NOMO-1 (cell line): ENCODE results near the gene CACNB4.

ENCODE experiments used
- DNase-seq, 2 experiments: peaks; one replicate each; lab custom pipeline; 2025; ENCODE audit not compliant: unreplicated experiment in 2 of 2; lab: John Stamatoyannopoulos, UW

CACNB4 gene

GRCh38 chr2:151837926-151838325 is 260.9 kb downstream of the CACNB4 start:
- DNase-seq, result no peak

GRCh38 chr2:151833984-151834383 is 264.9 kb downstream of the CACNB4 start:
- DNase-seq, result peak; percentile 42 to 85

DNA sequence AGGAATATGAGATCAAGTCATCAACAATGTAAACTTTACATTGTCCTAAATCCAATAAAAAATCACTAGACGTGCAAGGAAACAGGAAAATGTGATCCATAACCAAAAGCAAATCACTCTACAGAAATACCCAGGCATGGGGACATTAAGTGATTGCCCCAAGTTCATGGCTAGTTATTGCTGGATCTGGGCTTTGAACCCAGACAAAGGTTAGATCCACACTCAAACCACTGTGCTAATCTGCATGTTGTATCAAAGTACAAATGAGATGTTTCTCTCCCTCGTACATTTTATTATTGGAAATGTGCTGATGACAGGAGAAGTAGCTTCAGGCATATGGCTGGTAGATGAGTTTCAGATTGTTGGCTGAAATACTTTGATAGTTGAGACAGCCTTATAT is 267.9 kb downstream of the CACNB4 start:
- no peak for DNase-seq

DNA sequence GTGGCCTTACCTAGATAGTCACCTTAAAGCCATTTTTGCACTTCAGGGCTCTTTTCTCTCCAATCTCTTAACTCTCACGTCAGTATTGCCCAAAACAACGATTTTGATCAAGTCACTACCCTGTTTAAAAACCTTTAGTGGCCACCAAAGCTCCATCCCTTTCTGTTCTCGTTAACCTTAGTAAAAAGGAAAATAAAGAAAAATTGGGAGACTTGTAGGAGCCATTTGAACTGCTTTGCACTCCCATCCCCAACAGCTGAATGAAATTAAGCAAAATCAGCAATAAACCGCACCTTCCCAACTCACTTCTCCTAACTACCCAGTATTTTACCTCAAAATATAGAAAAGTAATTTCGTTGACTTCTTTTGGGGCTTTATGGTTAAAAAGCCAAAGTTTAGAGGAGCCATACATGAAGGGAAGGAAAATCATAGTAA is 269.9 kb downstream of the CACNB4 start:
- DNase-seq, result no peak

- DNase-seq, result peak; percentile 90 to 94
These were observed 270.5 kb downstream of the CACNB4 start, which contains the start of gene ARL5A for GRCh38 chr2:151828143-151828889. Gene ARL5A, minus strand, starts transcription at chr2:151828421. Its CDS starts 245 bp downstream, at chr2:151828176.

GRCh38 chr2:151827564-151828142 is 271.2 kb downstream of the CACNB4 start:
- peak in 1 of 2 experiments; percentile 18 for DNase-seq

DNA sequence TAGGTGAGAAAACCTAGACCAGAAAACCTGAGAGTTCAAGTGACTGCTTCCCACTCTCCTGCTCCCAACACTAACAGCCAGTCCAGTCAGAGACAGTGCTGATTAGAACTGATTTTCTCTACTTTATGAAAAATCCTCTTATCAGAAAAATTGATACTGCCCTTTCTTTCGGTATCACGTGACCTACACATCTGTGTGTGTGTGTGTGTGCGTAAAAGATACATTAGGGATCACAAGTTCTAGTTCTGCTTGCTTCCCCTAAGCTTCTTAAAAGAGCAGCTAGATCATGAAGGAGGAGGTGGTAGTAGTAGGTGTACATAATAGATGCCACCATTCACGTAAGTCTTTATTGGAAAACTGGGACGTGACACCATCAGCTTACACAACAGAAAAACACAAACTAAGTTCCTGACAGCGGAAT is 272.1 kb downstream of the CACNB4 start:
- peak in 1 of 2 experiments; percentile 40 for DNase-seq

DNA sequence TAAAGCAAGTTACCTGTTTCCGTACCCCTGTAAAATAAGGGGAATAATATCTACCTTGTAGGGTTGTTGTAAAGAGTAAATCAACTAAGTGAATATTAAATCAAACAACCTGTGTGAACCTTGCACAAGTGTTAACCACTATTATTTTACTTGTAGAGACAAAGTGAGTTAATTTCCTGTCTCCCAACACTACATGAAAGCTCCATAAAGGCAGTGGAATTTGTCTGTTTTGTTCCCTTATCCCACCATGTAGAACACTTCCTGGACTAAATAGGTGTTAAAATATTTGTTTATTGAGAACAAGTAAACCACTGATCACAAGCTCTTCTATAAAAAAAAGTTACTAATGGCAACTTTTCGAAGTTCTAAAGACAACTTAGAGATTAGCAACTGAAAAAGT is 274.0 kb downstream of the CACNB4 start:
- no peak for DNase-seq

GRCh38 chr2:151823651-151824050 is 275.2 kb downstream of the CACNB4 start:
- DNase-seq, result no peak

- DNase-seq, result no peak
These were observed 278.9 kb downstream of the CACNB4 start for GRCh38 chr2:151819920-151820319.

GRCh38 chr2:151817929-151818328 is 280.9 kb downstream of the CACNB4 start:
- no peak for DNase-seq

DNA sequence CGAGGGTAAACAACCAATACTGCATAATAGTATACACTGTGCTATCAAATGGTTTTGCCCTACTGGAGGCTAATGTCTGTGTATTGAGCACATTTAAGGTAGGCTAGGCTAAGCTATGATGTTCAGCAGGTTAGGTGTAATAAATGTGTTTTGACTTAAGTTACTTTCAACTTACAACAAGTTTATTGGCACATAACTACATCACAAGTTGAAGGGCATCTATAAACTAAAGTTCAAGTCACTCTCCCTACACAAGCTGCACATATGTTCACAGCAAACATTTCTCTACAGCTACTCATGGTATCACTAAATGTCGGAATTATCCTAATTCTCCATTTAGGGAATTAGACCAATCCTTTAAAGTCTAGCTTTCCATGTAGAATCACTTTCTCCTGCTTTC is 282.0 kb downstream of the CACNB4 start:
- no peak for DNase-seq

DNA sequence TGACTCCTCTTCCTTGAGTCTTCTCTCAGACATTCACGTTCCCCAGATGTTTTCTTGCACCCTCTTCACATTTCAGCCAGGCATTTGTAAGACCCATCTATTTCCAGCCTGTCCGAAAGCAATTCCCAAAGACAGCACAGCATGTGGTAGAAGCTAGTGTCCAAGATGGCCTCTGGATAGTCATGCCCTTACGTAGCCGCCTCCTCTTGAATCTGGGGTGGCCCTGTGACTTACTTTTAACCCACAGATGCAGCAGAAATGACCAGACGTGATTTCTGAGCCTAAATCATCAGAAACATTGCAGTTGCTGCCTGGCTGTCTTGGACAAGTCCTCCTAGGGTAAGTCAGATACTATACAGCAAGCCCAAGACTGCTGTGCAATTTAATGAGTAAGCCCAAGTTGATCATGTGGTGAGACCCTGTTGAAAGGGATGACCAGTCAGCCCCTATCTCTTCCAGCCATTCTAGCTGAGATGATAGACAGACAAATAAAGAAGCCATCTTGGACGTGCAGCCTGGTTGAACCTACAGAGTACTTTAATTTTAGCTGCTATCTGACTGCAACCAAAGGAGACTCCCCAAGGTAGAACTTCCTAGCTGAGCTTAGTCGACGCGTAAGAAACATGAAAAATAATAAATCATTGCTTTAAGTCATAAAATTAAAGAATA is 282.9 kb downstream of the CACNB4 start:
- DNase-seq, result no peak

DNA sequence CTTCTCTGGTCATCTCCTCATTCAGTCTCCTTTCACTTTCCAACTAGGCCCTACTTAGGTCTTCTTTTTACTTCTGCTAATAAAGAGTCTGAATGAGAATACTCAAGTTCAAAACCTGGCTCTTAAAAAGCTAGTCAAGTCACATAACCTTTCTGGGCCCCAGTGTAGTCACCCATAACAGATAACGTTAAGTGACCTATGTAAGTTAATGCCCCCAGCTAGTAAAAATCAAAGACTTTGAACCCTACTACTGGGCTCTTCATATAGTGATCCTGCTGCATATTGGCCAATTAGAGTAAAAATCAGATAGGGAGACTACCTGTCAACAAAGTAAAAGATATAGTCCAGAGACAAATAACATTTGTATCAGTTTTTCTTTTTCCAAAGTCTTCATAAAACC is 288.4 kb downstream of the CACNB4 start:
- DNase-seq, result no peak

GRCh38 chr2:151809073-151809383 is 289.8 kb downstream of the CACNB4 start:
- DNase-seq, result no peak

GRCh38 chr2:151808258-151809072 is 290.4 kb downstream of the CACNB4 start:
- DNase-seq, result no peak

- DNase-seq, result no peak
These were observed 292.9 kb downstream of the CACNB4 start for GRCh38 chr2:151805961-151806360.

- no peak for DNase-seq
These were observed 293.5 kb downstream of the CACNB4 start for GRCh38 chr2:151805343-151805742.

GRCh38 chr2:151803811-151804210 is 295.0 kb downstream of the CACNB4 start:
- DNase-seq, result no peak

DNA sequence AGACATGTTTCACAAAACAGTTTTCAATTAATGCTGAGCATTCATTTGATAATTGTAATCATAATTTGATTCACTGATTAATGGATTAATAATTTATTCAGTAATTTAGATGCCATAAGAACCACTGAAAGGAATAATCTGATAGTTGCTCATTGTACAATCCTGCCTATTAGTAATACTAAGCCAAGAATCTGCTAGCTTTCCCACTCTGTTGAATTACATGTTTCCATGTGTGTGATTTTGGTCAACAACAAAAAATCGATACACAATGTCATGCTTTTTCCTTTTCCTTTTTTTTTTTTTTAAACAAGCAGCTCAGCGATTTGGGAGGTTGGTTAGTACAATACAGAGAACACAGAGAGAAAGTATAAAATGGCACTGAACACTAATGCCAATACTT is 296.5 kb downstream of the CACNB4 start:
- no peak for DNase-seq

GRCh38 chr2:151799886-151800292 is 299.0 kb downstream of the CACNB4 start:
- no peak for DNase-seq
